GM12878 (cell line): ENCODE measurements around the gene BICC1.

ENCODE experiments used
- CBX5 ChIP-seq: sonication (generic); IDR thresholded peaks from 2 replicates; pipeline ENCODE4 v1.6.1; 2016; ENCODE audit warnings: low read depth, moderate library complexity, mild to moderate bottlenecking, inconsistent platforms
- CTCF ChIP-seq, 3 experiments: IDR thresholded peaks in 2 of 3; conservative IDR thresholded peaks in 1 of 3; 2 replicates each; pipeline ENCODE4 v1.5.1; 2011; ENCODE audit warnings: low read depth in 3 of 3, low read length in 3 of 3, mild to moderate bottlenecking in 3 of 3, control low read depth in 2 of 3, moderate library complexity in 2 of 3, inconsistent platforms in 1 of 3, mixed read lengths in 1 of 3; ENCODE audit not compliant: control insufficient read depth in 2 of 3, insufficient read depth in 1 of 3; ENCODE audit errors: extremely low read depth in 1 of 3
- NFIC ChIP-seq: IDR thresholded peaks from 2 replicates; pipeline ENCODE4 v1.6.1; 2012; ENCODE audit warnings: low read depth, mild to moderate bottlenecking, inconsistent platforms, low read length, moderate library complexity
- NRF1 ChIP-seq: conservative IDR thresholded peaks from 2 replicates; pipeline ENCODE4 v1.6.1; 2011; ENCODE audit warnings: mild to moderate bottlenecking, low read depth, low read length, improper control_type of control experiment
- POLR2A ChIP-seq: IDR thresholded peaks from 2 replicates; pipeline ENCODE4 v1.6.1; 2011; ENCODE audit warnings: low read depth, mild to moderate bottlenecking, low read length

- no peak for TF ChIP-seq CTCF (IDR thresholded peaks at IDR 0.05 in 2 of 3, conservative IDR thresholded peaks at IDR 0.05 in 1 of 3; ENCODE audit: control insufficient read depth in 2 of 3, extremely low read depth in 1 of 3, insufficient read depth in 1 of 3, low read depth in 3 of 3, low read length in 3 of 3)
- TF ChIP-seq NFIC: no peak
- TF ChIP-seq NRF1: no peak
- no peak for TF ChIP-seq POLR2A
- no peak for TF ChIP-seq CBX5
Observed at GRCh38 chr10:58555170-58555929, 42.7 kb downstream of the BICC1 start.
